Measurements from ENCODE around the gene CTSA.

The CTSA gene

DNA sequence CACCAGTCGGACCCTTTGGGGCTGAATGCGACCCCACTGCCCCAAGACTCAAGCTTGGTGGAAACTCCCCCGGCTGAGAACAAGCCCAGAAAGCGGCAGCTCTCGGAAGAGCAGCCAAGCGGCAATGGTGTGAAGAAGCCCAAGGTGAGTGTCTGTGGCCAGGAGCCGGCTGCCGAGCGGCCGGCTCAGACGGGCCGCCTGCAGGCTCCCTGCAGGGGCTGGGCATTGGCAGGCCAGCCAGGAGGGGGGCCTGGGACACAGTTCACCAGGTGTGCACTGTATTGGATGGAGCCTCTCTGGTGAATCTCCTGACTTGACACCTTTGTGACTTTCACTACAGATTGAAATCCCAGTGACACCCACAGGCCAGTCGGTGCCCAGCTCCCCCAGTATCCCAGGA lies 49.3 kb downstream of the CTSA start:
- no peak for FAIRE-seq

DNA sequence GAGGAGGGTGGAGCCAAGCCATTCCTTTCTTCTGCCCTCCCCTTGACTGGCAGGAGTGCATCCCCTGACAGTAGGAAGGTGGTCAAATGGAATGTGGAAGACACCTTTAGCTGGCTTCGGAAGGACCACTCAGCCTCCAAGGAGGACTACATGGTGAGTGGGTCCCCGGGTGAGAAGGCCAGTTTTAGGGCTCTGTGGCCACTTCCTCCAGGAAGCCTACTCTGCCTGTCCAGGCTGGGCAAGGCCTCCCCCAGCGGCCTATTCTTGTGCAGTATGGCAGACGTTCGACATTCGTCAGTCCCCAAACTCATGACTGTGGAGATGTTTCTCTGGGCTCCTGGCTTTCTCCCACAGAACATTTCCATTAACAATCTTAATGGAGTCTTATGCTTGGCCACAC lies 52.5 kb downstream of the CTSA start:
- no peak for FAIRE-seq

DNA sequence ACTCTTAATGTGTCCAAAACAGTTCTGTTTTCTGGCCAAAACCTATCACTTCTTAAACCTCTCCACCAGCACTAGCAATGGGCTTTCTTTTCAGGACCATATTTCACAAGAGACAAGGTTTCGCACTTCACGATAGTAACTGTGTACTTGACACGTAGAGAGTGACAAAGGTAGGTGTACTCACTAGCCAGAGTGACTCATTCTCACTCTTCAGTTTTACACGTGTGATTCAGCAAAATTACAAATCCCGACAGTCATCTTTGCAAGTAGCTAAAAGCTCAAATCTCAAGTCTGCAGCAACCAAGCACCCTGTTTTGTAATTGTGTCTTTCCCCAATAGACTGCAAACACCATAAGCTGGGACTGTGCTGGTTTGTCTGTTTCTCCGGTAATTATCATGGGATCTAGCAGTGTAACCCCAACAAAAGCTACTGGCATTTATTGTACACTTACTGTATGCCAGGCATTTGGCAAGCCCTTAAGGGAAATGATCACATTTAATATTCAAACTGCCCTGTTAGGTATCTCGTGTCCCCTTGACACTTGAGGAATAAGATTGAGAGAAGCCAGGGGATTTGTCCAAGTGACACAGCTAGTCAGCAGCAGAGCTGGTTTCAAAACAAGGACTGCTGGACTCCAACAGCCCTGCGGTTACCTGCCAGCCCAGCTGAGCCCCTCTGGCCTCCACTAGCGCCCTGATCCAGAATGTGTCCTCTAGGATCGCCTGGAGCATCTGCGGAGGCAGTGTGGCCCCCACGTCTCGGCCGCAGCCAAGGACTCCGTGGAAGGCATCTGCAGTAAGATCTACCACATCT lies 53.2 kb downstream of the CTSA start:
- no peak for FAIRE-seq

DNA sequence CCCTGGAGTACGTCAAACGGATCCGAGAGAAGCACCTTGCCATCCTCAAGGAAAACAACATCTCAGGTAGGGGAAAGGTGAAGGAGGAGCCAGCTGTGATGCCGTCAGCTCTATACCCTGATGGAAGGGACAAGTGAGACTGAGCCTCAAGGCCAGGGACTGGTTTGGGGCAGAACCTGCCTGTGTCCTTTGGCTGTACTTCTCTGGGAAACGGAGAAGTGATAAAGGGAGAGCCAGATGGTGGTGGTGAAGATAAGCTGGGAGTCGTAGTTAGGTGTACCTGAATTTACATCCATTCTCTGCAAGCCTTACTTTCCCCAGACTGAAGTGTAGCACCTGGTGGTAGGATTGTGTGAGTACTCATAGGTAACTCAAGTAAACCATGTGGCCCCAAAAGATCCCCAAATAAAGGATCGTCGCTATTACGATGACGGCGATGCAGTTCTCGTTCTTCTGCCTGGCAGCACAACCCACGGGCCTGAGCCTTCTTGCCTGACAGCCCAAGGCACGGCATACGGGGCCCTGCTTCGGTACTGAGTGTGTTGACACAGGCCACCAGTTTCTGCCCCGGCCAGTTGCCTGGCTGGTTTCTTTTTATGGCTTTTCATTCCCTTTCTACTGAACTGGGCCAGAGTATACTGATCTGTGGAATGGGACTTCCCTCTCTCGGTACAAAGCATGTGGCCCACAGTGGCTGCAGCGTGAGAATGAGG lies 54.0 kb downstream of the CTSA start:
- FAIRE-seq: no peak

DNA sequence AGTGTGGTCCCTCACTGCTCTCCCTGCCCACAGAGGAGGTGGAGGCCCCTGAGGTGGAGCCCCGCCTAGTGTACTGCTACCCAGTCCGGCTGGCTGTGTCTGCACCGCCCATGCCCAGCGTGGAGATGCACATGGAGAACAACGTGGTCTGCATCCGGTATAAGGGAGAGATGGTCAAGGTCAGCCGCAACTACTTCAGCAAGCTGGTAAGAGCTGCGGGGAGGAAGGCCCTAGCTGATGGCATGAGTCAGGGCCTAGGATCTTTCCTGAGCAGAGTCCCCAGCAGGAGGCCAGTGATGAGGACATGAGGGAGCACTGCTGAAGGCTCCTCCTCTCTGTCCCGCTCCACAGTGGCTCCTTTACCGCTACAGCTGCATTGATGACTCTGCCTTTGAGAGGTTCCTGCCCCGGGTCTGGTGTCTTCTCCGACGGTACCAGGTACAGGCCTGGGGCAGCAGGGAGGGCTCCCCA lies 54.6 kb downstream of the CTSA start:
- no peak for FAIRE-seq

DNA sequence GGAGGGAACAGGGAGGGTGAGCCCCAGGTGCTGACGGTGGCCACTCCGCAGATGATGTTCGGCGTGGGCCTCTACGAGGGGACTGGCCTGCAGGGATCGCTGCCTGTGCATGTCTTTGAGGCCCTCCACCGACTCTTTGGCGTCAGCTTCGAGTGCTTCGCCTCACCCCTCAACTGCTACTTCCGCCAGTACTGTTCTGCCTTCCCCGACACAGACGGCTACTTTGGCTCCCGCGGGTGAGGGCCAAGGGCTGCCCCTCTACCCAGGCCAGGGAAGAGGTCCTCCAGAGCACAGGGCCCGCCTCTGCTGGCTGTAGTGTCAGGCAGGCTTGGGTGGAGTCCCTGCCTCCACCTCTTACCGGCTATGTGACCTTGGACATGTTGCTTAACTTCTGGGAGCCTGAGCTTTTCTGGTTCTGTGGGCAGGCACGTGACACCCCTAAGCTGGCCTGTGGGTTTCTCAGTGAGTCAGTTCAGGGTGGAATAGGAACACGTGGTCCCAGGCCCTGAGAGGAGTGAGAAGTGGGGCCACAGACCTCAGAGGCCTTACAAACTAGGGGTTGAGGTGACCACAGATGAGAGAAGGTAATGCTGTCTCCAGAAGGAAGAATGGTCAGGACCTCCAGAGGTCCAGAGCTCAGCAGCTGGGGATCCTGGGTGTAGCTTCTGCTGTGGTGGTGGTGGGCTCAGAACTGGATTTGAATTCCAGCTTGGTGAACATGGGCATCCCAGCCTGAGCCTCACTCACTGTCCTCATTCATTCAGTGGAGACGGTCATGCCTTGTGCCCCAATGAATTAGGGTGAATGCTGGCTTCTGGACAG lies 55.2 kb downstream of the CTSA start:
- no peak for FAIRE-seq

DNA sequence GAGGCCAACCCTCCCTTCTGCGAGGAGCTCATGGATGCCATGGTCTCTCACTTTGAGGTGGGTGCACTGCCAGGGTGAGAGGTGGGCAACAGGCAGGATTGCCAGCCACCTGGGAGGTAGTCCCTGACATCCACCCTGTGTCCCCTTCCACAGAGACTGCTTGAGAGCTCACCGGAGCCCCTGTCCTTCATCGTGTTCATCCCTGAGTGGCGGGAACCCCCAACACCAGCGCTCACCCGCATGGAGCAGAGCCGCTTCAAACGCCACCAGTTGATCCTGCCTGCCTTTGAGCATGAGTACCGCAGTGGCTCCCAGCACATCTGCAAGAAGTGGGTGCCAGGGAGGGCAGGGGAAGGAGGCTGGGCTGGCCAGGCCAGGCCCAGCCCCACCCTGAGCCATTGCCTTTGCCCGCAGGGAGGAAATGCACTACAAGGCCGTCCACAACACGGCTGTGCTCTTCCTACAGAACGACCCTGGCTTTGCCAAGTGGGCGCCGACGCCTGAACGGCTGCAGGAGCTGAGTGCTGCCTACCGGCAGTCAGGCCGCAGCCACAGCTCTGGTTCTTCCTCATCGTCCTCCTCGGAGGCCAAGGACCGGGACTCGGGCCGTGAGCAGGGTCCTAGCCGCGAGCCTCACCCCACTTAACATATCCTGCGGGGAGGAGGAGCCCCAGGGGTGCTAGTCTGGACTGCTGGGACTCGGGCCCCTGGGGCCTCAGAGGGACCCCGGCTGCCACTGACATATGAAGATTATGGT lies 56.2 kb downstream of the CTSA start:
- FAIRE-seq: no peak

DNA sequence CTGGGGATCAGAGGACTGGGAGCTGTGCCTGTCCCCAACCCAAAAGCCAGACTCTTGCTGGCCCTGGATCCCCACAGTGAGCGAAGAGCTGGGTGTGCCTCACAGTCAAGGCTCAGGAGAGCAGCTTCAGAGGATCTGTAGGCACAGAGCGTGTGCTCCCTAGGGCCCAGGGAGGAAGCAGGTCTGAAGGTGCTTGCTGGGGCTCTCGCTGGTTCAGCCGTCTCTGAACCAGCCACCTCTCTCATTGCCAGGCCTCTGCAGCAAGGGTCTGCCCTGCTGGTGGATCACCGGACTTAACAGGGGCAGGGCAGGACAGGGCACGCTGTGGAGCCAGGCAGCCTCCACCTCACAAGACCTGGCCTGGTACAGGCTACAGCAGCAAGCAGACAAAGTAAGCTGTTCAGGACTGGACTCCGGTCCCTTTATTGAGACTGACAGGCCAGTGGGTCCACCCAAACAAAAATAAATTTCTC lies 57.2 kb downstream of the CTSA start:
- FAIRE-seq: no peak

Measured in colon (tissue), 2 donors.